Measurements from ENCODE around the gene PTGES. TPM values are rescaled to one million over a fixed set of nuclear protein-coding genes. Genes with fewer than 3 reads are reported as not detected.
"Not testable (repeated sequence)": the region's sequence is repeated elsewhere in the genome, so short reads cannot be mapped to it uniquely, and the experiment has no call there.

PTGES gene
- total RNA-seq, 1 donor from 2014 or later: 2.5 TPM

DNA sequence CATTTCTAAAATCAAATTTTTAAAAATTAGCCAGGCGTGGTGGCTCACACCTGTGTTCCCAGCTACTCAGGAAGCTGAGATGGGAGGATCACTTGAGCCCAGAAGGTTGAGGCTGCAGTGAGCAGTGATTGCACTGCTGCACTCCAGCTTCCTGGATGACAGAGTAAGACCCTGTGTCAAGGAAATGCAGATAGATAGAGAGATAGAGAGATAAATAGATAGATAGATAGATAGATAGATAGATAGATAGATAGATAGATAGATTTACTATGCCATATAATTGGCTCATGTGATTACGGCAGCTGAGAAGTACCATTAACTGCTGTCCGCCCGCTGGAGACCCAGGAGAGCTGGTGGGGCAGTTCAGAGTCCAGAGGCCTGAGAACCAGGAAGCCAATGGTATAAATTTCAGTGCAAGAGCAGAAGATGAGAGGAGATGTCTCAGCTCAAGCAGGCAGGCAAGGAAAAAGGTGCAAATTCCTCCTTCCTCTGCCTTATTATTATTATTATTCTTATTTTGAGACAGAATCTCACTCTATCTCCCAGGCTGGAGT, 13.0 kb upstream of the PTGES start:
- no peak for FAIRE-seq
- H3K27ac Mint-ChIP-seq (ENCODE audit: unreplicated experiment): no peak overlapping the region
- Histone ChIP-seq H3K9me3 (ENCODE audit: insufficient read depth, low read depth, low read length) (no peaks in the 10 kb centered on the region), H3K4me1 (ENCODE audit: insufficient read depth, low read length) (peaks cover 14% of the 10 kb centered on the region), H4K20me1 (ENCODE audit: insufficient read depth, low read length) (no peaks in the 10 kb centered on the region), H3K9ac (ENCODE audit: low read length) (no peak overlapping the region), H3K4me3 (ENCODE audit: insufficient read depth, low read depth, low read length) (no peak overlapping the region), H2AFZ (ENCODE audit: low read depth, low read length) (no peak overlapping the region), H3K27ac (ENCODE audit: low read depth, low read length) (no peak overlapping the region), H3K79me2 (ENCODE audit: insufficient read depth, low read length) (no peaks in the 10 kb centered on the region), H3K4me2 (ENCODE audit: low read length) (no peak overlapping the region), H3K36me3 (ENCODE audit: insufficient read depth, low read length) (no peaks in the 10 kb centered on the region), H3K27me3 (ENCODE audit: insufficient read depth, low read length) (no peaks in the 10 kb centered on the region)
- no peak overlapping the region for H3K4me3 Mint-ChIP-seq (ENCODE audit: unreplicated experiment)
- H3K27me3 Mint-ChIP-seq (ENCODE audit: low read depth, unreplicated experiment): peaks cover 21% of the 10 kb centered on the region
- H3K36me3 Mint-ChIP-seq (ENCODE audit: low read depth, unreplicated experiment): no peaks in the 10 kb centered on the region
- no peaks in the 10 kb centered on the region for H3K9me3 Mint-ChIP-seq (ENCODE audit: unreplicated experiment)
- no peak for DNase-seq (ENCODE audit: low read depth)
- peaks cover 3% of the 10 kb centered on the region for H3K4me1 Mint-ChIP-seq (ENCODE audit: low read depth, unreplicated experiment)
- no peak for TF ChIP-seq EZH2 (IDR thresholded peaks at IDR 0.05; ENCODE audit: insufficient read depth, low read length)
- TF ChIP-seq, protein P1, sequence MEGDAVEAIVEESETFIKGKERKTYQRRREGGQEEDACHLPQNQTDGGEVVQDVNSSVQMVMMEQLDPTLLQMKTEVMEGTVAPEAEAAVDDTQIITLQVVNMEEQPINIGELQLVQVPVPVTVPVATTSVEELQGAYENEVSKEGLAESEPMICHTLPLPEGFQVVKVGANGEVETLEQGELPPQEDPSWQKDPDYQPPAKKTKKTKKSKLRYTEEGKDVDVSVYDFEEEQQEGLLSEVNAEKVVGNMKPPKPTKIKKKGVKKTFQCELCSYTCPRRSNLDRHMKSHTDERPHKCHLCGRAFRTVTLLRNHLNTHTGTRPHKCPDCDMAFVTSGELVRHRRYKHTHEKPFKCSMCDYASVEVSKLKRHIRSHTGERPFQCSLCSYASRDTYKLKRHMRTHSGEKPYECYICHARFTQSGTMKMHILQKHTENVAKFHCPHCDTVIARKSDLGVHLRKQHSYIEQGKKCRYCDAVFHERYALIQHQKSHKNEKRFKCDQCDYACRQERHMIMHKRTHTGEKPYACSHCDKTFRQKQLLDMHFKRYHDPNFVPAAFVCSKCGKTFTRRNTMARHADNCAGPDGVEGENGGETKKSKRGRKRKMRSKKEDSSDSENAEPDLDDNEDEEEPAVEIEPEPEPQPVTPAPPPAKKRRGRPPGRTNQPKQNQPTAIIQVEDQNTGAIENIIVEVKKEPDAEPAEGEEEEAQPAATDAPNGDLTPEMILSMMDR (IDR thresholded peaks at IDR 0.05; ENCODE audit: insufficient read depth, low read depth, low read length): no peak

DNA sequence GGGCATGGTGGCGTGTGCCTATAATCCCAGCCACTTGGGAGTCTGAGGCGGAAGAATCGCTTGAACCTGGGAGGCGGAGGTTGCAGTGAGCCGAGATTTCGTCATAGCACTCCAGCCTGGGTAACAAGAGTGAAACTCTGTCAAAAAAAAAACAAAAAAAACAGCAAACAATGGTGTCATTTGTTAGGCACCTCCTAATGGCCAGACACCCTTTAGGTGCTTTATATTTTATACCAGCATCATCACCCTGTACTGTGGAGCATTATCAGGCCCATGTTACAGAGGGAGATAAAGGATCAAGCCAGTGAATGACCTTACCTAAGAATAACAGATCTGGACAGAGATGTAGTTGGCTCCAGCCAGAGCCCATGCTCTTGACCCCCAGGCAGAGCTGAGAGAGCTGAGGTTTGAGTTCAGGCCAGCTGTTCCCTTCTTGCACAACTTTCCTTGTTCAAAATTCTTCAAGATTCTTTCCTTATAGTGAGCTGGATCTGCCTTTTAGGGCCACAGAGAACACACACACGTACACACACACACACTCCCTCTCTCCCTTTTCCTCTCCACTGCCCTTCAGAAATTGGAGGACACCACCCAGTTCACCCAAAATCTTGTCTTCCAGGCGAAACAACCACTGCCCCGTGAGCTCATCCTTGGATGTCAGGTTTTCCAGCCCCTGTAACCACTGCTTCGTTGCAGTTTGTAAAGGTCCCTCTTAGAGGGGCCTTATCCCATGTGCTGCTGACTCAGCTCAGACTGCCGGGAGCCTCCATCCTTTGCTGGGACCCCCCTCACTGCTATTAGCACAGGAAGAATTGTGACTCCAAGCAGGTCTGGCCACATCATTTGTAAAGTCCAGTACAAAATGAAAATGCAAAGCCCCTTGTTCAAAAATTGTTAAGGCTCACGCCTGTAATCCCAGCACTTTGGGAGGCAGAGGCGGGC, 10.4 kb upstream of the PTGES start:
- H3K27ac Mint-ChIP-seq (ENCODE audit: unreplicated experiment): no peak overlapping the region
- H3K4me3 Mint-ChIP-seq (ENCODE audit: unreplicated experiment): no peak overlapping the region
- DNase-seq (ENCODE audit: low read depth) (peak; percentile 52), FAIRE-seq (no peak)
- Histone ChIP-seq H2AFZ (ENCODE audit: low read depth, low read length) (no peak overlapping the region), H3K79me2 (ENCODE audit: insufficient read depth, low read length) (no peaks in the 10 kb centered on the region), H4K20me1 (ENCODE audit: insufficient read depth, low read length) (no peaks in the 10 kb centered on the region), H3K4me3 (ENCODE audit: insufficient read depth, low read depth, low read length) (no peak overlapping the region), H3K27ac (ENCODE audit: low read depth, low read length) (no peak overlapping the region), H3K9me3 (ENCODE audit: insufficient read depth, low read depth, low read length) (no peaks in the 10 kb centered on the region), H3K4me1 (ENCODE audit: insufficient read depth, low read length) (peaks cover 14% of the 10 kb centered on the region), H3K27me3 (ENCODE audit: insufficient read depth, low read length) (no peaks in the 10 kb centered on the region), H3K9ac (ENCODE audit: low read length) (no peak overlapping the region), H3K4me2 (ENCODE audit: low read length) (peak overlapping the region; percentile 40), H3K36me3 (ENCODE audit: insufficient read depth, low read length) (no peaks in the 10 kb centered on the region)
- peaks cover 15% of the 10 kb centered on the region for H3K27me3 Mint-ChIP-seq (ENCODE audit: low read depth, unreplicated experiment)
- TF ChIP-seq, protein P1 (IDR thresholded peaks at IDR 0.05; ENCODE audit: insufficient read depth, low read depth, low read length): no peak
- no peak for TF ChIP-seq EZH2 (IDR thresholded peaks at IDR 0.05; ENCODE audit: insufficient read depth, low read length)
- no peaks in the 10 kb centered on the region for H3K36me3 Mint-ChIP-seq (ENCODE audit: low read depth, unreplicated experiment)
- peaks cover 5% of the 10 kb centered on the region for H3K4me1 Mint-ChIP-seq (ENCODE audit: low read depth, unreplicated experiment)
- H3K9me3 Mint-ChIP-seq (ENCODE audit: unreplicated experiment): no peaks in the 10 kb centered on the region

DNA sequence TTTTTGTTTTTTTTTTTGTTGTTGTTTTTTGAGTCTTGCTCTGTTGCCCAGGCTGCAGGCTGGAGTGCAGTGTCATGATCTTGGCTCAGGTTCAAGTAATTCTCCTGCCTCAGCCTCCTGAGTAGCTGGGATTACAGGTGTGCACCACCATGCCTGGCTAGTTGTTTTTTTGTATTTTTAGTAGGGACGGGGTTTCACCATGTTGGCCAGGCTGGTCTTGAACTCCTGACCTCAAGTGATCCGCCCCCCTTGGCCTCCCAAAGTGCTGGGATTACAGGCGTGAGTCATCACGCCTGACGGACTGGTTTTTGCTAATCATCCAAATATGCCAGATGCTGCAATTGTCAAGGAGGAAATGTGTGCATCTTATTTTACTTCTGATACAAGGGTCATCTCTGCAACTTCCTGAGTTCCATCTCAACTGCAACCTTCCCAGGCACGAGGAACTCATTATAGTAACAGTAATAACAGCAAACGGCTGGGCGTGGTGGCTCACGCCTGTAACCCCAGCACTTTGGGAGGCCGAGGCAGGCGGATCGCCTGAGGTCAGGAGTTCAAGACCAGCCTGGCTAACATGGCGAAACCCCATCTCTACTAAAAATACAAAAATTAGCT, 9.6 kb upstream of the PTGES start:
- H3K4me1 Mint-ChIP-seq (ENCODE audit: low read depth, unreplicated experiment); H4K20me1 ChIP-seq (ENCODE audit: insufficient read depth, low read length); H3K9ac ChIP-seq (ENCODE audit: low read length); H3K4me3 Mint-ChIP-seq (ENCODE audit: unreplicated experiment); H3K79me2 ChIP-seq (ENCODE audit: insufficient read depth, low read length); H3K4me3 ChIP-seq (ENCODE audit: insufficient read depth, low read depth, low read length); H3K27ac Mint-ChIP-seq (ENCODE audit: unreplicated experiment); H3K9me3 Mint-ChIP-seq (ENCODE audit: unreplicated experiment); H3K9me3 ChIP-seq (ENCODE audit: insufficient read depth, low read depth, low read length); H3K27me3 ChIP-seq (ENCODE audit: insufficient read depth, low read length); H2AFZ ChIP-seq (ENCODE audit: low read depth, low read length); H3K36me3 ChIP-seq (ENCODE audit: insufficient read depth, low read length); FAIRE-seq; H3K36me3 Mint-ChIP-seq (ENCODE audit: low read depth, unreplicated experiment): not testable (repeated sequence)
- Histone ChIP-seq H3K4me2 (ENCODE audit: low read length) (peak overlapping the region; percentile 40), H3K27ac (ENCODE audit: low read depth, low read length) (peak overlapping the region; percentile 29), H3K4me1 (ENCODE audit: insufficient read depth, low read length) (peaks cover 14% of the 10 kb centered on the region)
- peak; percentile 77 for DNase-seq (ENCODE audit: low read depth)
- peaks cover 17% of the 10 kb centered on the region for H3K27me3 Mint-ChIP-seq (ENCODE audit: low read depth, unreplicated experiment)
